Common myeloid progenitor, CD34-positive (primary cell): ENCODE measurements around the gene SEPTIN1. TPM values are rescaled to one million over a fixed set of nuclear protein-coding genes. Genes with fewer than 3 reads are reported as not detected.

Source experiments
- CTCF ChIA-PET: fragments of 350-600 bp; sonication (Branson Sonifier 250); formaldehyde crosslinking; loops from one replicate; lab custom pipeline; 2021; ENCODE audit warnings: antibody characterized with exemption; lab: Charles Lee
- POLR2A ChIA-PET: fragments of 350-600 bp; sonication (Branson Sonifier 250); formaldehyde crosslinking; loops from one replicate; lab custom pipeline; 2021; ENCODE audit warnings: antibody characterized with exemption; lab: Charles Lee
- DNase-seq, 3 donors: peaks; one replicate each; pipeline versions ENCODE4 v3.0.0 to v3.0.0-alpha.2; 2013
- H3K27ac ChIP-seq, 2 experiments: 1 replicate in 1 of 2; 2 replicates in 1 of 2; pipeline ENCODE4 v1.7.0; 2013; ENCODE audit warnings: inconsistent platforms in 2 of 2, low read length in 2 of 2, mild to moderate bottlenecking in 2 of 2, low read depth in 1 of 2, moderate library complexity in 1 of 2; ENCODE audit not compliant: severe bottlenecking in 2 of 2, insufficient read depth in 1 of 2, poor library complexity in 1 of 2
- H3K27me3 ChIP-seq, 5 experiments: replicated peaks in 2 of 5; 1 replicate in 3 of 5; 2 replicates in 2 of 5; pipeline versions ENCODE4 v1.6.1 to v1.7.0; 2013; ENCODE audit warnings: low read length in 4 of 5, mild to moderate bottlenecking in 2 of 5, moderate library complexity in 2 of 5, inconsistent platforms in 1 of 5; ENCODE audit not compliant: insufficient read depth in 5 of 5, control insufficient read depth in 4 of 5
- H3K36me3 ChIP-seq, 4 experiments: 1 replicate in 2 of 4; 2 replicates in 2 of 4; pipeline versions ENCODE4 v1.6.1 to v1.7.0; 2013; ENCODE audit warnings: low read length in 3 of 4, control low read depth in 1 of 4, mild to moderate bottlenecking in 1 of 4; ENCODE audit not compliant: control insufficient read depth in 4 of 4, insufficient read depth in 4 of 4
- H3K4me1 ChIP-seq, 4 experiments: 1 replicate in 3 of 4; 2 replicates in 1 of 4; pipeline versions ENCODE4 v1.6.1 to v1.7.1; 2013; ENCODE audit warnings: low read length in 3 of 4, mild to moderate bottlenecking in 3 of 4, control low read depth in 1 of 4, inconsistent platforms in 1 of 4, moderate library complexity in 1 of 4; ENCODE audit not compliant: control insufficient read depth in 4 of 4, insufficient read depth in 4 of 4; ENCODE audit errors: control extremely low read depth in 1 of 4
- H3K4me3 ChIP-seq, 7 experiments: 1 replicate in 4 of 7; 2 replicates in 3 of 7; pipeline versions ENCODE4 v1.5.1 to v1.7.0; 2013; ENCODE audit warnings: mild to moderate bottlenecking in 7 of 7, low read length in 6 of 7, moderate library complexity in 6 of 7, inconsistent platforms in 2 of 7, low read depth in 2 of 7, control low read depth in 1 of 7; ENCODE audit not compliant: insufficient read depth in 4 of 7, control insufficient read depth in 1 of 7; ENCODE audit errors: extremely low read depth in 1 of 7
- H3K9me3 ChIP-seq, 5 experiments: 1 replicate in 4 of 5; 2 replicates in 1 of 5; pipeline versions ENCODE4 v1.6.1 to v1.7.1; 2013; ENCODE audit warnings: low read length in 4 of 5, mild to moderate bottlenecking in 2 of 5, inconsistent platforms in 1 of 5, low read depth in 1 of 5, moderate library complexity in 1 of 5; ENCODE audit not compliant: control insufficient read depth in 4 of 5, insufficient read depth in 2 of 5; ENCODE audit errors: control extremely low read depth in 1 of 5
- WGBS: methylation state at CpG from one replicate; pipeline ENCODE4 v1.1.5; 2013; ENCODE audit not compliant: insufficient coverage; 5-methylcytosine and 5-hydroxymethylcytosine counted together
- polyA plus RNA-seq: library from polyadenylated mRNA; unstranded; fragments of 120-200 nt; gene quantifications from one replicate; pipeline ENCODE4 v1.2.1, GENCODE V29; 2013

Gene SEPTIN1, protein sequence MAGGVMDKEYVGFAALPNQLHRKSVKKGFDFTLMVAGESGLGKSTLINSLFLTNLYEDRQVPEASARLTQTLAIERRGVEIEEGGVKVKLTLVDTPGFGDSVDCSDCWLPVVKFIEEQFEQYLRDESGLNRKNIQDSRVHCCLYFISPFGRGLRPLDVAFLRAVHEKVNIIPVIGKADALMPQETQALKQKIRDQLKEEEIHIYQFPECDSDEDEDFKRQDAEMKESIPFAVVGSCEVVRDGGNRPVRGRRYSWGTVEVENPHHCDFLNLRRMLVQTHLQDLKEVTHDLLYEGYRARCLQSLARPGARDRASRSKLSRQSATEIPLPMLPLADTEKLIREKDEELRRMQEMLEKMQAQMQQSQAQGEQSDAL
- 23.3 TPM for polyA plus RNA-seq

GRCh38 chr16:30382111-30382881 is at the start of gene SEPTIN1:
TSS of gene SEPTIN1 (minus strand) at chr16:30382561. CDS start at chr16:30382542, 19 bp downstream.
- CTCF ChIA-PET, result interaction anchor here (0.9 to 2.8 kb wide), 8 partner anchors 11 to 32 kb away, joined by 3 to 20 read pairs (median 5); partner anchors contain the start of gene ZNF48
- peak; percentile 50 to 84 (median 74) for DNase-seq
- no peaks in the 10 kb centered on the region for H3K36me3 ChIP-seq
- WGBS, result 23% methylated on average over 5 of the region's 12 CpGs
- H3K27me3 ChIP-seq, result no peaks in the 10 kb centered on the region
- no peaks in the 10 kb centered on the region for H3K9me3 ChIP-seq
- POLR2A ChIA-PET, result interaction anchor here (1.2 to 2.0 kb wide), 2 partner anchors 10 to 13 kb away, joined by 3 to 7 read pairs; partner anchors contain the start of gene ZNF48
- H3K4me3 ChIP-seq, result peak within 1 kb of the TSS in 5 of 7 experiments; percentile 11 to 72 (median 38)
- H3K4me1 ChIP-seq, result peaks cover 0 to 50% (median 42%) of the 10 kb centered on the region in 4 experiments
- H3K27ac ChIP-seq, result peak within 1 kb of the TSS in 1 of 2 experiments; percentile 71

- peaks cover 3 to 21% (median 16%) of the 10 kb centered on the region in 4 experiments for H3K4me1 ChIP-seq
- H3K4me3 ChIP-seq, result peak overlapping the region in 2 of 7 experiments; percentile 12 to 42
- ChIA-PET CTCF (interaction anchor here (0.6 to 2.3 kb wide), 23 partner anchors 10 to 219 kb away, joined by 3 to 15 read pairs (median 4); partner anchors contain the start of genes SEPHS2 and ZNF747), POLR2A (interaction anchor here (1.3 to 1.7 kb wide), 2 partner anchors 12 to 21 kb away, joined by 3 to 9 read pairs; no protein-coding TSS in a partner anchor)
- WGBS, result 57% methylated on average over 14 of the region's 19 CpGs
- DNase-seq, result no peak
- no peaks in the 10 kb centered on the region for H3K9me3 ChIP-seq
- H3K27me3 ChIP-seq, result no peaks in the 10 kb centered on the region
- peak overlapping the region in 1 of 2 experiments; percentile 76 for H3K27ac ChIP-seq
- H3K36me3 ChIP-seq, result peaks cover 5 to 20% (median 10%) of the 10 kb centered on the region in 4 experiments
Measured at GRCh38 chr16:30430428-30430970, 48.1 kb upstream of the SEPTIN1 start.

DNA sequence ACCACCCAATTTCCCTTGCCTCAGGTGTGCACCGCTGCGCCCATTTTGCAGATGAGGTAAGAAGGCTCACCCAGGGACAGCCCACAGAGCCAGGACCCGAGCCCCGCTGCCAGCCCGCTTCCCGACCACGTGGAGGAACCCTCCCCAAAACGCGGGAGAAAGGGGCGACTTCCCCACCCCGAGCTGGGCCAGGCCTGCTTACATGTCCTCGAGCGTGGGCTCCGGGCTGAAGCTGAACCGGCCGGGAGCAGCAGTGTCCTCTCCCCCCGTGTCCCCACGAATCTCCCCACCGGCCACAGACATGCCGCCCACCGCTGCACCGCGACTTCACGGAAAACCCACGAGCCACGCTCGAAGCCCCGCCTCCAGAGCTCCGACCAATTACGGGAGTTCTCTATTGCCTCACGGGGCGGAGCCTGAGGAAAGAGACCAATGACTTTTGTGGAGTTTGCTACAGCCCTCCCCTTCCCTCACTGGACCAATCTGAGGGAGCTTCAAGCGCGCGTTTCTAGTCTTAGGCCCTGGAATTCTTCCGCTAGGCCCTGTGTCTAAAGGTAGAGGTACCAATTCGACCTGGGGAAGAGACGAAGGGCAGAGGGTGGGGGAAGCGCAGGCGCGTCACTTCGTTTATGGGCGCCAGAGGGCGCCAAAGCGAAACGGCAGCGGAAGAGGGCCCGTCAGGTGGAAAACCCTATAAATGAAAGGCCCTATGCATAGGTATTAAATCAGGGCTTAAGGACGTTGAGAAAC is 47.5 kb upstream of the SEPTIN1 start, which contains the start of gene DCTPP1:
Gene DCTPP1, minus strand, starts transcription at position 353 of the 750 bp plus-strand sequence. Its CDS starts 50 bp downstream, at position 303.
- WGBS, result 0% methylated on average over 34 of the region's 49 CpGs
- Histone ChIP-seq H3K4me3 (peak within 1 kb of the TSS; percentile 36 to 89 (median 82)), H3K36me3 (peaks cover 5 to 23% (median 11%) of the 10 kb centered on the region in 4 experiments), H3K4me1 (peaks cover 3 to 21% (median 16%) of the 10 kb centered on the region in 4 experiments), H3K27me3 (no peaks in the 10 kb centered on the region), H3K9me3 (no peaks in the 10 kb centered on the region), H3K27ac (peak within 1 kb of the TSS; percentile 46 to 76)
- peak; percentile 100 for DNase-seq
- ChIA-PET CTCF (interaction anchor here (0.7 to 2.3 kb wide), 26 partner anchors 9 to 220 kb away, joined by 3 to 15 read pairs (median 4); partner anchors contain the start of genes SEPHS2 and ZNF747), POLR2A (interaction anchor here (1.7 kb wide), 1 partner anchor 11 kb away, joined by 9 read pairs; no protein-coding TSS in a partner anchor)

GRCh38 chr16:30429418-30429677 is 47.0 kb upstream of the SEPTIN1 start:
- WGBS, result 2% methylated on average over 11 of the region's 11 CpGs
- DNase-seq, result no peak
- ChIA-PET CTCF (interaction anchor here (0.7 to 2.3 kb wide), 25 partner anchors 9 to 220 kb away, joined by 3 to 15 read pairs (median 4); partner anchors contain the start of genes SEPHS2 and ZNF747), POLR2A (interaction anchor here (1.7 kb wide), 1 partner anchor 11 kb away, joined by 9 read pairs; no protein-coding TSS in a partner anchor)
- peak overlapping the region; percentile 36 to 89 (median 82) for H3K4me3 ChIP-seq
- H3K27ac ChIP-seq, result peak overlapping the region; percentile 46 to 76
- no peaks in the 10 kb centered on the region for H3K27me3 ChIP-seq
- H3K36me3 ChIP-seq, result peaks cover 6 to 28% (median 14%) of the 10 kb centered on the region in 4 experiments
- peaks cover 3 to 21% (median 16%) of the 10 kb centered on the region in 4 experiments for H3K4me1 ChIP-seq
- no peaks in the 10 kb centered on the region for H3K9me3 ChIP-seq

DNA sequence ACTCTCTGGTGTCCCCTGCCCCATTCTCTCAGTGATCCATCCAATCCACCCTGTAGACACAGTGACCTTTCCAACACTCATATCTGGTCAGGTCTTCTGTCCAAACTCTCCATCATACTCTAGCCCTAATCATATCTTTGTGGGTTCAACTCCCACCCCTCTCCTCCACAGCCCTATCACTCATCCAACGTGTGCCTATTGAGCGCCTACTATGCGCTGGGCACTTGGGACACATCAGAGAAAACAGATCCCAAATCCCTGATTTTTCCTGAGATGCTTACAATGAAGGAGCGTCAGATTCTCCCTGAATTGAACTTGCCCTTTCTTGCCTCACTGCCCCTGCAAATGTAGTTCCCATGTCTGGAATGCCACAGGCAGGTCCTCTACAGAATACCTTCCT is 45.7 kb upstream of the SEPTIN1 start:
- no peak overlapping the region for H3K27ac ChIP-seq
- no peak overlapping the region for H3K4me3 ChIP-seq
- POLR2A ChIA-PET, result no interaction called here
- WGBS, result 91% methylated on average over 4 of the region's 4 CpGs
- peaks cover 3 to 18% (median 14%) of the 10 kb centered on the region in 4 experiments for H3K4me1 ChIP-seq
- H3K9me3 ChIP-seq, result no peaks in the 10 kb centered on the region
- CTCF ChIA-PET, result no interaction called here
- no peaks in the 10 kb centered on the region for H3K27me3 ChIP-seq
- H3K36me3 ChIP-seq, result peaks cover 7 to 39% (median 21%) of the 10 kb centered on the region in 4 experiments
- no peak for DNase-seq

- WGBS, result 94% methylated on average over 5 of the region's 5 CpGs
- H3K36me3 ChIP-seq, result peaks cover 7 to 54% (median 26%) of the 10 kb centered on the region in 4 experiments
- no peak for DNase-seq
- ChIA-PET POLR2A (no interaction called here), CTCF (interaction anchor here (1.1 to 2.2 kb wide), 3 partner anchors 9 to 50 kb away, joined by 3 to 12 read pairs (median 9); partner anchors contain the start of gene DCTPP1)
- H3K27me3 ChIP-seq, result no peaks in the 10 kb centered on the region
- no peak overlapping the region for H3K4me3 ChIP-seq
- peaks cover 0 to 16% (median 15%) of the 10 kb centered on the region in 4 experiments for H3K4me1 ChIP-seq
- H3K27ac ChIP-seq, result no peak overlapping the region
- H3K9me3 ChIP-seq, result no peaks in the 10 kb centered on the region
Measured at GRCh38 chr16:30421010-30421409, 38.6 kb upstream of the SEPTIN1 start.
